ENCODE data around the gene BRSK1. TPM values are rescaled to one million over a fixed set of nuclear protein-coding genes. Genes with fewer than 3 reads are reported as not detected.

BRSK1 gene
- total and polyA plus RNA-seq, 4 donors, result 0.53 to 6.4 (median 1.5) TPM

GRCh38 chr19:55301459-55302317 lies 17.9 kb downstream of the BRSK1 start:
- no peaks in the 10 kb centered on the region for H3K9me3 ChIP-seq (ENCODE audit: control insufficient read depth in 4 of 4, insufficient read depth in 3 of 4, low read length in 3 of 4)
- TF ChIP-seq CTCF (IDR thresholded peaks at IDR 0.05; ENCODE audit: control extremely low read depth, extremely low read depth), result peak; percentile 84
- peak overlapping the region in 1 of 2 donors; percentile 51 for H3K9ac ChIP-seq (ENCODE audit: insufficient read depth in 1 of 2, low read length in 2 of 2)
- H3K4me1 ChIP-seq (ENCODE audit: control insufficient read depth in 5 of 5, insufficient read depth in 5 of 5, low read length in 5 of 5), result peaks cover 0 to 8% (median 3%) of the 10 kb centered on the region in 5 donors
- peak; percentile 82 for ATAC-seq (ENCODE audit: insufficient read depth, low FRiP score)
- no peak overlapping the region for H3K27ac ChIP-seq (ENCODE audit: low read depth in 1 of 2, low read length in 1 of 2)
- peaks cover 0 to 11% (median 5%) of the 10 kb centered on the region in 4 donors for H3K36me3 ChIP-seq (ENCODE audit: control insufficient read depth in 4 of 4, insufficient read depth in 4 of 4, low read length in 4 of 4)
- peak; percentile 86 to 91 (median 88) for DNase-seq
- 13 to 15% methylated on average over 37 to 42 of the region's 42 CpGs for WGBS, 2 donors
- no peak overlapping the region for H3K4me3 ChIP-seq
- H3K27me3 ChIP-seq (ENCODE audit: control insufficient read depth in 3 of 3, insufficient read depth in 3 of 3, low read length in 2 of 3), result no peaks in the 10 kb centered on the region

- H3K9me3 ChIP-seq (ENCODE audit: control insufficient read depth in 4 of 4, insufficient read depth in 3 of 4, low read length in 3 of 4), result no peaks in the 10 kb centered on the region
- ATAC-seq (ENCODE audit: insufficient read depth, low FRiP score) (no peak), DNase-seq (no peak)
- H3K36me3 ChIP-seq (ENCODE audit: control insufficient read depth in 4 of 4, insufficient read depth in 4 of 4, low read length in 4 of 4), result peaks cover 0 to 13% (median 5%) of the 10 kb centered on the region in 4 donors
- no peaks in the 10 kb centered on the region for H3K27me3 ChIP-seq (ENCODE audit: control insufficient read depth in 3 of 3, insufficient read depth in 3 of 3, low read length in 2 of 3)
- H3K4me3 ChIP-seq, result no peak overlapping the region
- H3K4me1 ChIP-seq (ENCODE audit: control insufficient read depth in 5 of 5, insufficient read depth in 5 of 5, low read length in 5 of 5), result peaks cover 0 to 8% (median 3%) of the 10 kb centered on the region in 5 donors
- WGBS, 2 donors, result 68 to 73% methylated on average over 12 of the region's 12 CpGs
- TF ChIP-seq CTCF (IDR thresholded peaks at IDR 0.05; ENCODE audit: control extremely low read depth, extremely low read depth), result no peak
- H3K27ac ChIP-seq (ENCODE audit: low read depth in 1 of 2, low read length in 1 of 2), result no peak overlapping the region
- H3K9ac ChIP-seq (ENCODE audit: insufficient read depth in 1 of 2, low read length in 2 of 2), result peak overlapping the region in 1 of 2 donors; percentile 51
Observed at GRCh38 chr19:55302318-55302703, 18.5 kb downstream of the BRSK1 start.

GRCh38 chr19:55303477-55303876 lies 19.7 kb downstream of the BRSK1 start:
- no peak for ATAC-seq (ENCODE audit: insufficient read depth, low FRiP score)
- no peak overlapping the region for H3K9ac ChIP-seq (ENCODE audit: insufficient read depth in 1 of 2, low read length in 2 of 2)
- peaks cover 0 to 12% (median 5%) of the 10 kb centered on the region in 4 donors for H3K36me3 ChIP-seq (ENCODE audit: control insufficient read depth in 4 of 4, insufficient read depth in 4 of 4, low read length in 4 of 4)
- no peak for DNase-seq
- H3K4me3 ChIP-seq, result no peak overlapping the region
- TF ChIP-seq CTCF (IDR thresholded peaks at IDR 0.05; ENCODE audit: control extremely low read depth, extremely low read depth), result no peak
- WGBS, 2 donors, result 93 to 97% methylated on average over 11 of the region's 11 CpGs
- peaks cover 0 to 8% (median 3%) of the 10 kb centered on the region in 5 donors for H3K4me1 ChIP-seq (ENCODE audit: control insufficient read depth in 5 of 5, insufficient read depth in 5 of 5, low read length in 5 of 5)
- H3K9me3 ChIP-seq (ENCODE audit: control insufficient read depth in 4 of 4, insufficient read depth in 3 of 4, low read length in 3 of 4), result no peaks in the 10 kb centered on the region
- H3K27me3 ChIP-seq (ENCODE audit: control insufficient read depth in 3 of 3, insufficient read depth in 3 of 3, low read length in 2 of 3), result no peaks in the 10 kb centered on the region
- no peak overlapping the region for H3K27ac ChIP-seq (ENCODE audit: low read depth in 1 of 2, low read length in 1 of 2)

All from lung (tissue), 12 donors.